Colonic mucosa (tissue), 4 donors: ENCODE results near the gene SLC2A13. TPM values are rescaled to one million over a fixed set of nuclear protein-coding genes. Genes with fewer than 3 reads are reported as not detected.

Experiments used
- DNase-seq: peaks from one replicate; pipeline ENCODE4 v3.0.0-alpha.2; 2020
- H3K27ac ChIP-seq: fragments of 200-600 bp; one replicate; pipeline ENCODE4 v1.8.0; 2021
- H3K27me3 ChIP-seq: fragments of 200-600 bp; one replicate; pipeline ENCODE4 v1.8.0; 2021
- H3K36me3 ChIP-seq: fragments of 200-600 bp; one replicate; pipeline ENCODE4 v1.8.0; 2021
- H3K4me1 ChIP-seq: fragments of 200-600 bp; one replicate; pipeline ENCODE4 v1.8.0; 2021; ENCODE audit warnings: mild to moderate bottlenecking
- H3K4me3 ChIP-seq: fragments of 200-600 bp; one replicate; pipeline ENCODE4 v1.8.0; 2021
- H3K9ac ChIP-seq, 2 donors: one replicate each; pipeline ENCODE4 v1.7.0; 2013; ENCODE audit warnings: control low read depth in 2 of 2, low read depth in 2 of 2, low read length in 2 of 2
- H3K9me3 ChIP-seq: fragments of 200-600 bp; one replicate; pipeline ENCODE4 v1.8.0; 2021
- CTCF ChIP-seq: fragments of 200-600 bp; IDR thresholded peaks from one replicate; pipeline ENCODE4 v1.8.0; 2022; ENCODE audit warnings: antibody characterized with exemption, mild to moderate bottlenecking
- intact Hi-C: fragments of 100-400 bp; cut with DNase I; formaldehyde crosslinking; loops from one replicate; pipeline ENCODE4 v1.14.1; 2022
- total RNA-seq, 2 donors: library from RNA; stranded (reverse); fragmentation: NEBNext Ultra II Directional in 1 of 2; extraction: Animal tissue kit (Norgen Biotek cat#: 25700) in 1 of 2; gene quantifications; one replicate each; pipeline ENCODE4 v1.2.1, GENCODE V29; 2021
- donor health status: healthy.
- donor health status: DM: no; HTN: no; CAD: no.
- donor health status: DM: no; HTN: no; CAD: no.

Gene SLC2A13
- total RNA-seq, 2 donors from 2014 or later: 19.2 to 39.0 TPM

- TF ChIP-seq CTCF: no peak
- Histone ChIP-seq H3K9me3 (no peaks in the 10 kb centered on the region), H3K36me3 (no peaks in the 10 kb centered on the region), H3K4me1 (no peaks in the 10 kb centered on the region), H3K27me3 (no peaks in the 10 kb centered on the region), H3K9ac (no peak overlapping the region), H3K27ac (no peak overlapping the region), H3K4me3 (no peak overlapping the region)
- DNase-seq: no peak
- intact Hi-C loops: no loop called here
These were observed 159.3 kb downstream of the SLC2A13 start for GRCh38 chr12:39946361-39947280.

GRCh38 chr12:39937119-39937518 is 168.8 kb downstream of the SLC2A13 start:
- no peak overlapping the region for H3K9ac ChIP-seq
- TF ChIP-seq CTCF: no peak
- H3K4me3 ChIP-seq: no peak overlapping the region
- intact Hi-C loops: no loop called here
- H3K9me3 ChIP-seq: no peaks in the 10 kb centered on the region
- H3K27me3 ChIP-seq: no peaks in the 10 kb centered on the region
- no peaks in the 10 kb centered on the region for H3K36me3 ChIP-seq
- H3K27ac ChIP-seq: no peak overlapping the region
- DNase-seq: peak; percentile 67
- H3K4me1 ChIP-seq: no peaks in the 10 kb centered on the region

- H3K36me3 ChIP-seq: no peaks in the 10 kb centered on the region
- TF ChIP-seq CTCF: no peak
- H3K4me3 ChIP-seq: no peak overlapping the region
- H3K9me3 ChIP-seq: no peaks in the 10 kb centered on the region
- H3K4me1 ChIP-seq: no peaks in the 10 kb centered on the region
- H3K9ac ChIP-seq: no peak overlapping the region
- H3K27ac ChIP-seq: peak overlapping the region; percentile 43
- no peaks in the 10 kb centered on the region for H3K27me3 ChIP-seq
- intact Hi-C loops: no loop called here
- peak; percentile 62 for DNase-seq
These were observed 170.0 kb downstream of the SLC2A13 start for GRCh38 chr12:39935839-39936238.

GRCh38 chr12:39935275-39935674 is 170.6 kb downstream of the SLC2A13 start:
- no peaks in the 10 kb centered on the region for H3K4me1 ChIP-seq
- no peaks in the 10 kb centered on the region for H3K9me3 ChIP-seq
- H3K36me3 ChIP-seq: no peaks in the 10 kb centered on the region
- H3K27me3 ChIP-seq: no peaks in the 10 kb centered on the region
- no peak for DNase-seq
- H3K27ac ChIP-seq: peak overlapping the region; percentile 43
- H3K9ac ChIP-seq: no peak overlapping the region
- TF ChIP-seq CTCF: no peak
- intact Hi-C loops: no loop called here
- no peak overlapping the region for H3K4me3 ChIP-seq

GRCh38 chr12:39931857-39932256 is 174.0 kb downstream of the SLC2A13 start:
- DNase-seq: no peak
- H3K27ac ChIP-seq: no peak overlapping the region
- no peak overlapping the region for H3K9ac ChIP-seq
- H3K9me3 ChIP-seq: no peaks in the 10 kb centered on the region
- H3K27me3 ChIP-seq: no peaks in the 10 kb centered on the region
- intact Hi-C loops: no loop called here
- no peaks in the 10 kb centered on the region for H3K36me3 ChIP-seq
- H3K4me3 ChIP-seq: no peak overlapping the region
- no peak for TF ChIP-seq CTCF
- no peaks in the 10 kb centered on the region for H3K4me1 ChIP-seq
